Ishikawa (cell line): ENCODE results near the gene RBPJL.

Experiments
- CEBPB ChIP-seq: IDR thresholded peaks from 2 replicates; pipeline ENCODE4 v1.6.1; 2012
- CREB1 ChIP-seq: IDR thresholded peaks from 2 replicates; pipeline ENCODE4 v1.6.1; 2012; ENCODE audit warnings: low read depth
- EGR1 ChIP-seq: IDR thresholded peaks from 2 replicates; pipeline ENCODE4 v1.6.1; 2012
- EP300 ChIP-seq: IDR thresholded peaks from 2 replicates; pipeline ENCODE4 v1.6.1; 2012; ENCODE audit warnings: borderline replicate concordance
- FOXM1 ChIP-seq: IDR thresholded peaks from 2 replicates; pipeline ENCODE4 v1.6.1; 2012; ENCODE audit warnings: low read depth, borderline replicate concordance
- MAX ChIP-seq: IDR thresholded peaks from 2 replicates; pipeline ENCODE4 v1.6.1; 2012
- NFIC ChIP-seq: IDR thresholded peaks from 2 replicates; pipeline ENCODE4 v1.6.1; 2012
- RAD21 ChIP-seq: IDR thresholded peaks from 2 replicates; pipeline ENCODE4 v1.6.1; 2012; ENCODE audit warnings: low read depth
- TAF1 ChIP-seq: IDR thresholded peaks from 2 replicates; pipeline ENCODE4 v1.6.1; 2012; ENCODE audit warnings: low read depth, mild to moderate bottlenecking
- TCF12 ChIP-seq: IDR thresholded peaks from 2 replicates; pipeline ENCODE4 v1.6.1; 2012; ENCODE audit warnings: low read depth
- TEAD4 ChIP-seq: IDR thresholded peaks from 2 replicates; pipeline ENCODE4 v1.6.1; 2012
- USF1 ChIP-seq: IDR thresholded peaks from 2 replicates; pipeline ENCODE4 v1.6.1; 2012
- YY1 ChIP-seq: IDR thresholded peaks from 2 replicates; pipeline ENCODE4 v1.6.1; 2012; ENCODE audit warnings: low read depth
- ZBTB7A ChIP-seq: IDR thresholded peaks from 2 replicates; pipeline ENCODE4 v1.6.1; 2012; ENCODE audit warnings: low read depth
- TF ChIP-seq, protein P1 (sequence below): IDR thresholded peaks from 2 replicates; pipeline ENCODE4 v1.6.1; 2012; ENCODE audit warnings: low read depth, mild to moderate bottlenecking

RBPJL gene

GRCh38 chr20:45283551-45284057, 23.0 kb upstream of the RBPJL start:
- TF ChIP-seq TAF1 (no peak), YY1 (no peak), NFIC (no peak), MAX (no peak), EP300 (no peak), ZBTB7A (no peak), CEBPB (no peak), FOXM1 (no peak), TEAD4 (no peak), CREB1 (no peak), USF1 (no peak), EGR1 (no peak), RAD21 (no peak), TCF12 (no peak)
- TF ChIP-seq, protein P1, sequence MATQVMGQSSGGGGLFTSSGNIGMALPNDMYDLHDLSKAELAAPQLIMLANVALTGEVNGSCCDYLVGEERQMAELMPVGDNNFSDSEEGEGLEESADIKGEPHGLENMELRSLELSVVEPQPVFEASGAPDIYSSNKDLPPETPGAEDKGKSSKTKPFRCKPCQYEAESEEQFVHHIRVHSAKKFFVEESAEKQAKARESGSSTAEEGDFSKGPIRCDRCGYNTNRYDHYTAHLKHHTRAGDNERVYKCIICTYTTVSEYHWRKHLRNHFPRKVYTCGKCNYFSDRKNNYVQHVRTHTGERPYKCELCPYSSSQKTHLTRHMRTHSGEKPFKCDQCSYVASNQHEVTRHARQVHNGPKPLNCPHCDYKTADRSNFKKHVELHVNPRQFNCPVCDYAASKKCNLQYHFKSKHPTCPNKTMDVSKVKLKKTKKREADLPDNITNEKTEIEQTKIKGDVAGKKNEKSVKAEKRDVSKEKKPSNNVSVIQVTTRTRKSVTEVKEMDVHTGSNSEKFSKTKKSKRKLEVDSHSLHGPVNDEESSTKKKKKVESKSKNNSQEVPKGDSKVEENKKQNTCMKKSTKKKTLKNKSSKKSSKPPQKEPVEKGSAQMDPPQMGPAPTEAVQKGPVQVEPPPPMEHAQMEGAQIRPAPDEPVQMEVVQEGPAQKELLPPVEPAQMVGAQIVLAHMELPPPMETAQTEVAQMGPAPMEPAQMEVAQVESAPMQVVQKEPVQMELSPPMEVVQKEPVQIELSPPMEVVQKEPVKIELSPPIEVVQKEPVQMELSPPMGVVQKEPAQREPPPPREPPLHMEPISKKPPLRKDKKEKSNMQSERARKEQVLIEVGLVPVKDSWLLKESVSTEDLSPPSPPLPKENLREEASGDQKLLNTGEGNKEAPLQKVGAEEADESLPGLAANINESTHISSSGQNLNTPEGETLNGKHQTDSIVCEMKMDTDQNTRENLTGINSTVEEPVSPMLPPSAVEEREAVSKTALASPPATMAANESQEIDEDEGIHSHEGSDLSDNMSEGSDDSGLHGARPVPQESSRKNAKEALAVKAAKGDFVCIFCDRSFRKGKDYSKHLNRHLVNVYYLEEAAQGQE: no peak

DNA sequence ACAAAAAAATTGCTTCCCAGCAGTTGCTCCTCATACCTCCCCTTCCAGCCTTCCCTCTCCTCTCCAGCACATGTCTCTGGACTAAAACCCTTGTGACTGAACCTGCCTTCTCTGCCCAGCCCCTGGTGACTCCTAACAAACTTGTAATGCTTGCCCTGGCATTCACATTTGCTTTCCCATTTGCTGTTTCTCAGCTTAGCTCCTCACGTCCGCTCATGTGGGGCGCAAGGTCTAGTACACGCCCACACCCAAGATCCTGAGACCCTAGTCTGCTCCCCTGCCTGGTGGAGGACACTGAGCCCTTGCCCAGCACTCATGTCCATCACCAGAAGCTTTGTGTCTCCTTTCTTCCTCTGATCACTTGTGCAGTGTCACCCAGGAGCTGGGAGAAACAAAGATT, 18.3 kb upstream of the RBPJL start:
- TF ChIP-seq MAX (no peak), ZBTB7A (no peak), TCF12 (no peak), EGR1 (no peak), TEAD4 (no peak), CEBPB (no peak), TAF1 (no peak), NFIC (no peak), RAD21 (no peak), FOXM1 (no peak)

GRCh38 chr20:45288860-45289259, 17.8 kb upstream of the RBPJL start:
- TF ChIP-seq YY1 (no peak), EP300 (no peak), USF1 (no peak), EGR1 (no peak), TAF1 (no peak)
- TF ChIP-seq, protein P1: no peak

- TF ChIP-seq NFIC: no peak
- TF ChIP-seq, protein P1: no peak
- TF ChIP-seq EP300: no peak
- no peak for TF ChIP-seq YY1
- no peak for TF ChIP-seq FOXM1
- TF ChIP-seq TAF1: no peak
Measured at GRCh38 chr20:45289942-45290676, 16.5 kb upstream of the RBPJL start.
